Subcutaneous abdominal adipose tissue (tissue), 5 donors: ENCODE results near the gene ROBO3.

Source experiments
- H3K27ac ChIP-seq: one replicate; pipeline ENCODE4 v1.7.0; 2013; ENCODE audit warnings: low read depth, mild to moderate bottlenecking, inconsistent platforms, low read length, moderate library complexity
- H3K27me3 ChIP-seq, 5 donors: one replicate each; pipeline ENCODE4 v1.7.0; 2013; ENCODE audit warnings: low read length in 5 of 5, inconsistent platforms in 1 of 5; ENCODE audit not compliant: control insufficient read depth in 5 of 5, insufficient read depth in 4 of 5
- H3K36me3 ChIP-seq, 5 donors: one replicate each; pipeline ENCODE4 v1.7.0; 2013; ENCODE audit warnings: low read length in 5 of 5; ENCODE audit not compliant: control insufficient read depth in 5 of 5, insufficient read depth in 5 of 5
- H3K4me1 ChIP-seq, 5 donors: one replicate each; pipeline ENCODE4 v1.7.0; 2013; ENCODE audit warnings: low read length in 5 of 5, mild to moderate bottlenecking in 3 of 5, moderate library complexity in 1 of 5; ENCODE audit not compliant: control insufficient read depth in 5 of 5, insufficient read depth in 5 of 5
- H3K4me3 ChIP-seq, 5 donors: one replicate each; pipeline ENCODE4 v1.7.0; 2013; ENCODE audit warnings: low read length in 5 of 5, low read depth in 1 of 5
- H3K9ac ChIP-seq, 5 donors: one replicate each; pipeline ENCODE4 v1.7.0; 2013; ENCODE audit warnings: low read length in 5 of 5, mild to moderate bottlenecking in 4 of 5, moderate library complexity in 3 of 5
- H3K9me3 ChIP-seq, 5 donors: one replicate each; pipeline ENCODE4 v1.7.0; 2013; ENCODE audit warnings: low read length in 5 of 5; ENCODE audit not compliant: control insufficient read depth in 5 of 5
- donor health status: healthy.
- donor health status: healthy.
- donor health status: healthy.
- donor health status: healthy.
- donor health status: healthy.

The ROBO3 gene

DNA sequence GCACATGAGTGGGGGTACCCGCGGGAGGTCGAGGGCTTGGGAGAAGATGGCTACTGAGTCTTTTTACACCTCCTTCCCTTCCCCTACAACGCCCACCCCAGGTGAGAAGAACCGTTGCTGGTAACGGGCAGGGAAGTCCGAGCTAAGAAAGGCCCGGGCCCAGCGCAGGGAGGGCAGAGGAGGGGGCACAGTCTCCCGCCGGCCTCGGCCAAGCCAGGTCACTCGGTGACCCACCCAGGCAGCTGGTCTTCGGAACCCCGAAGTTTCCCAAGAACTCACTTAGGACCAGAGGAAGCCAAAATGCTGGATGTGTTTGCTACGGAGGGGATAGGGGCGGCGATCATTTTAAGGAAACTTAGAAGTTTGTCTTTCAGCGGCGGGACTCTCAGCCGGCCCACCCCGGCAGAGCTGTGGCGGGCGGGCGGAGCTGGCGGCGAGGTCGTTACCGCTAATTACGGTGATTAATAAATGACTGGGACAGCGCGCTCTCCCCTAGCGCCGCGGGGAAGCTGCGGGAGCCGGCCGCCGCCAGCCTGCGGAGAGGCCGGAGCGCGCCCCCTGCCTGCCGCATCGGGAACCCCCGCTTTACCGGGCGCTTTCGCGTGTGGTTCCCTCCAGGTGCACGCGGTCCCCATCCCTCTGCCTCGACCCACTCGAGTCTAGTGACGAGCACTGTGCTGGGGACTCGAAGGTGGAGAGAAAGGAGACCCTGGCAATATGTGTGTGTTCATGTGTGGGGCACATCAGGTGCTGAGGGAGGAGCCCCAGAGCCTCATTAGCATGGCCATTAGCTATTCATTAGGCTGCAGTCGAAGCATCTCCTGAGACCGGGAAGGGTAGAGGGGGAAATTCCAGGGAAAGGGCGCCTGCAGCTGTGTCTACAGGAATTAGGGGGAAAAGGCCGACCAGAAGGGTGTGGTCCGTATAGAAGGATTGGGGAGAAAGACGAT, 945 bp downstream of the ROBO3 start:
- H3K27ac ChIP-seq = no peak overlapping the region
- peak overlapping the region in 4 of 5 donors; percentile 27 to 53 (median 34) for H3K4me3 ChIP-seq
- peaks cover 62 to 88% (median 81%) of the 10 kb centered on the region in 5 donors for H3K27me3 ChIP-seq
- peaks cover 2 to 46% (median 43%) of the 10 kb centered on the region in 5 donors for H3K4me1 ChIP-seq
- no peaks in the 10 kb centered on the region for H3K9me3 ChIP-seq
- H3K9ac ChIP-seq = no peak overlapping the region
- H3K36me3 ChIP-seq = no peaks in the 10 kb centered on the region

DNA sequence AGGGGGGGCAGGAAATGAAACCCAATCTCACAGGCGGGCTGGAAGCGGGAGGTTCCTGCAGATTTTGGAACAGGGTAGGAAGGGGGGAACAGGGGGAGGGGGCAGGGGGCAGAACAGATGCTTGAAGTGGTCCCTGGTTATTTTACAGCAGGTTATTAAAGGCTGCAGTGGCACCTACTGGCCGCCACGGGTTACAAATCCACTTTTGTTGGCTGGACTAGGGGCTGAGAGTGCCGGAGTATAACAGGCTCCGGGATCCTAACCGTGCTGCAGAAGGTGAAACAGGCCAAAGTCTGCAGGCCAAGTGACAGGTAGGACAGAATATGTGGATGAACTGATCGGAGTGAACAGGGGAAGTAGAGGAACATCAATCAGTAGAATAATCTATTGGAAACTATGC, 2.5 kb downstream of the ROBO3 start:
- no peak overlapping the region for H3K9ac ChIP-seq
- no peaks in the 10 kb centered on the region for H3K9me3 ChIP-seq
- H3K27ac ChIP-seq = no peak overlapping the region
- peaks cover 62 to 88% (median 83%) of the 10 kb centered on the region in 5 donors for H3K27me3 ChIP-seq
- H3K4me1 ChIP-seq = peaks cover 2 to 46% (median 43%) of the 10 kb centered on the region in 5 donors
- H3K36me3 ChIP-seq = no peaks in the 10 kb centered on the region
- H3K4me3 ChIP-seq = no peak overlapping the region

DNA sequence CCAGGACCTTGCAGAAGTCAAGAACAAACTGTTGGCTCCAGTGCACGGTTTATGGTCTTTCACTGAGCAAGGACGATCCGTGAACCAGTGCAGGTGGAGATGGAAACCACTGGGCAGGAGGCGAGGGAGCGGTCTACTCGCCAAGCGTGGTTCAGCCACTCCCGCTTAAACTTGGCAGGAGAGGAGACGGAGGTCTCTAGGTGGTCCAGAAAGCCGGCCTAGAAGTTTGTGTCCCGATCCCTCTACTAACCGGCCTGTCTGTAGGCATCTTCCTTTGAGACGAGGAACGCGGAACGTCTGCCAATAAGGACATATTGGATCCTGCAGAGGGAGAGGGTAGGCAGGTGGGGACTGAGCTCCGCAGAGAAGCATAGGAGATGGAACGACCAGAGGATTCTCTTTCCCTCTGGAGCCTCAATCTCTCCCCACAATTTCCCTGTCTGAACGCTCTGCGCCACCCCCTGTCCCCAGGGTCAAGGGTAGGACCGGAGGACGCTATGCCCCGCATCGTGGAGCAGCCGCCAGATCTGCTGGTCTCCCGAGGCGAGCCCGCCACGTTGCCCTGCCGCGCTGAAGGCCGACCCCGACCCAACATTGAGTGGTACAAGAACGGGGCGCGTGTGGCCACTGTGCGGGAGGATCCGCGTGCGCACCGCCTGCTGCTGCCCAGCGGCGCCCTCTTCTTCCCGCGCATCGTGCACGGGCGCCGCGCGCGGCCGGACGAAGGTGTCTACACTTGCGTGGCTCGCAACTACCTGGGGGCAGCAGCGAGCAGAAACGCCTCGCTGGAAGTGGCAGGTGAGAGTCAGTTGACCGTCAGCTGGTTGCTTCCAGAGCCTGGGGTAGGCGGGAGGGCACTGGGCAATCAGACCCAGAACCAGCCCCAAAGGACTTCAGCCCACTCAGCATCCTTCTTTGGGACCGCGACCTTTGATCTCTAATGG, 3.4 kb downstream of the ROBO3 start:
- peaks cover 0 to 39% (median 34%) of the 10 kb centered on the region in 5 donors for H3K4me1 ChIP-seq
- H3K9ac ChIP-seq = no peak overlapping the region
- no peaks in the 10 kb centered on the region for H3K36me3 ChIP-seq
- H3K9me3 ChIP-seq = no peaks in the 10 kb centered on the region
- peaks cover 61 to 94% (median 84%) of the 10 kb centered on the region in 5 donors for H3K27me3 ChIP-seq
- no peak overlapping the region for H3K27ac ChIP-seq
- H3K4me3 ChIP-seq = no peak overlapping the region

DNA sequence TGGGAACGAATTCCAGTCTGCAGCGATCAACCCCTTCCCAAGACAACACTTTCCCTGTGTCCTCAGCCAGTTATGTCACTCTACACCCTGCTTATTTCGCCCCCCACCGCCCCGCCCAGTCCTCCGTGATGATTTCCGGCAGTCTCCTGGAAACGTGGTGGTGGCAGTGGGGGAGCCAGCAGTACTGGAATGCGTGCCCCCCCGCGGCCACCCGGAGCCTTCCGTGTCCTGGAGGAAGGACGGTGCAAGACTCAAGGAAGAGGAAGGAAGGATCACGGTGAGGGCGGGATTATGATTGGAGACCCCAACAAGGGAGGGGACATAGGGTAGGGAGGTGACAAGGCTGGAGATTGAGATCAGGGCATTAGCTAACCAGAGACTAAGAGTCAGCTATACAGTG, 4.1 kb downstream of the ROBO3 start:
- no peaks in the 10 kb centered on the region for H3K36me3 ChIP-seq
- no peaks in the 10 kb centered on the region for H3K9me3 ChIP-seq
- peaks cover 60 to 91% (median 80%) of the 10 kb centered on the region in 5 donors for H3K27me3 ChIP-seq
- H3K4me1 ChIP-seq = peaks cover 0 to 38% (median 33%) of the 10 kb centered on the region in 5 donors
- no peak overlapping the region for H3K9ac ChIP-seq
- H3K4me3 ChIP-seq = no peak overlapping the region
- no peak overlapping the region for H3K27ac ChIP-seq

DNA sequence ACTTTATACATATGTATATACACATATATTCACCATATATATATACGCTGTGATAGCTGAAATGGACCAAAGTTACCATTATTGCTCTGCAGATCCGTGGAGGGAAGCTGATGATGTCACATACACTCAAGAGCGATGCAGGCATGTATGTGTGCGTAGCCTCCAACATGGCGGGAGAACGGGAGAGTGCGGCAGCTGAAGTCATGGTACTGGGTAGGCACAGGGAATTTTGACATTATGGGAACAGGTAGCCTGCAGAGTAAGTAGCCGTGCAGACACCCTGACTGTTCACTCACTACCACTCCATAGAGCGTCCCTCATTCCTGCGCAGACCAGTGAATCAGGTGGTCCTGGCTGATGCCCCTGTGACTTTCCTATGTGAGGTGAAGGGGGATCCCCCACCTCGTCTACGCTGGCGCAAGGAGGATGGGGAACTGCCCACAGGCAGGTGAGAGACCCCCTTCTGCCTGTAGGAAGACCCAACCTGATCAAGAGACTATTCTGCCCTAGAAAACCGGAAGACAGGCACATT, 4.7 kb downstream of the ROBO3 start:
- peaks cover 59 to 85% (median 75%) of the 10 kb centered on the region in 5 donors for H3K27me3 ChIP-seq
- peaks cover 0 to 33% (median 30%) of the 10 kb centered on the region in 5 donors for H3K4me1 ChIP-seq
- H3K36me3 ChIP-seq = no peaks in the 10 kb centered on the region
- H3K4me3 ChIP-seq = no peak overlapping the region
- H3K9me3 ChIP-seq = no peaks in the 10 kb centered on the region
- H3K9ac ChIP-seq = no peak overlapping the region
- no peak overlapping the region for H3K27ac ChIP-seq

DNA sequence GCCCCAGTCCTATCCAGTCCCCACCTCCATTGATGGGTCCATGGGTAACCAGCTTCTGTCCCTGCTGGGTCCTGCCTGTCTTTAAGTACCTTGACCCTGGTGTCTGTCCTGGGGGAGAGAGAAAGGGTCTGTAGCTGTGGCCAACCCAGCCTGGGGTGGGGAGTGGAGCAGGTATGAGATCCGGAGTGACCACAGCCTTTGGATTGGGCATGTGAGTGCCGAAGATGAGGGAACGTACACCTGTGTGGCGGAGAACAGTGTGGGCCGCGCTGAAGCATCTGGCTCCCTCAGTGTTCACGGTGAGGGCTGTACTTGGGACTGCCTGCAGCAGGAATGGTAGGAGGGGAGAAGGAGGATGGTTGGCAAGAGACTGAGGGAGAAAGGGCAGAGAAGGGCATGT, 5.2 kb downstream of the ROBO3 start:
- Histone ChIP-seq H3K9ac (no peak overlapping the region), H3K27ac (no peak overlapping the region), H3K36me3 (no peaks in the 10 kb centered on the region), H3K4me3 (no peak overlapping the region), H3K27me3 (peaks cover 54 to 80% (median 70%) of the 10 kb centered on the region in 5 donors), H3K9me3 (no peaks in the 10 kb centered on the region), H3K4me1 (peaks cover 0 to 29% (median 26%) of the 10 kb centered on the region in 5 donors)

DNA sequence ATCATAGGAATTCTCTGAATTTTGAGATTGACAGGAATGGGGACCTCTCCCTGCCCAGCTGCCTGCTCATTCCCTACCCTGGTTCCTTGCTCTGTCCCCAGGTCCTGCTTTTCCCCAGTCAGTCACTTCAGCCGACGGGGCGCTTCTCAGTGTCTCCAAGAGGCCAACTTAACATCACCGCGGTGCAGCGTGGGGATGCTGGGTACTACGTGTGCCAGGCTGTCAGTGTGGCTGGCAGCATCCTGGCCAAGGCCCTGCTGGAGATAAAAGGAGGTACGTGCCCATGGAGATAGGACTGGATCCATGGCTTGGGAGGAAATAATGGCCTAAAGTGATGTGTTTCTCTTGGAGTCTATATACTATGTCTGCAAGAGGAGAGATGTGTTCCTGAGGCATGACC, 7.0 kb downstream of the ROBO3 start:
- peaks cover 2 to 31% (median 26%) of the 10 kb centered on the region in 5 donors for H3K4me1 ChIP-seq
- no peak overlapping the region for H3K4me3 ChIP-seq
- no peak overlapping the region for H3K27ac ChIP-seq
- no peaks in the 10 kb centered on the region for H3K36me3 ChIP-seq
- no peaks in the 10 kb centered on the region for H3K9me3 ChIP-seq
- peaks cover 39 to 63% (median 53%) of the 10 kb centered on the region in 5 donors for H3K27me3 ChIP-seq
- no peak overlapping the region for H3K9ac ChIP-seq

DNA sequence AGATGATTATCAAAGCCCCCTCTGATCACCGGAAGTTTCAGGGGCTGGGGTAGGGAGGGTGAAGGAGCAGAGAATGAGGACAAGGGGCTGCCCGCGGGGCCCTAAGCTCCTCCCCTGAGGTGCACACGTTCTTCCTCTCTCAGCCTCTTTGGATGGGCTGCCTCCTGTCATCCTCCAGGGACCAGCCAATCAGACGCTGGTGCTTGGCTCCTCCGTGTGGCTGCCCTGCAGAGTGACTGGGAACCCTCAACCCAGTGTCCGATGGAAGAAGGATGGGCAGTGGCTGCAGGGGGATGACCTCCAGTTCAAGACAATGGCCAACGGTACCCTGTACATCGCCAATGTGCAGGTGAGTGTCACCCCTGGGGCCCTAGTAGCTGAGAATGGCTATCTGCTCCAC, 7.5 kb downstream of the ROBO3 start:
- H3K4me1 ChIP-seq = peaks cover 2 to 32% (median 30%) of the 10 kb centered on the region in 5 donors
- H3K36me3 ChIP-seq = no peaks in the 10 kb centered on the region
- H3K9me3 ChIP-seq = no peaks in the 10 kb centered on the region
- no peak overlapping the region for H3K27ac ChIP-seq
- H3K27me3 ChIP-seq = peaks cover 38 to 60% (median 51%) of the 10 kb centered on the region in 5 donors
- no peak overlapping the region for H3K9ac ChIP-seq
- H3K4me3 ChIP-seq = no peak overlapping the region

DNA sequence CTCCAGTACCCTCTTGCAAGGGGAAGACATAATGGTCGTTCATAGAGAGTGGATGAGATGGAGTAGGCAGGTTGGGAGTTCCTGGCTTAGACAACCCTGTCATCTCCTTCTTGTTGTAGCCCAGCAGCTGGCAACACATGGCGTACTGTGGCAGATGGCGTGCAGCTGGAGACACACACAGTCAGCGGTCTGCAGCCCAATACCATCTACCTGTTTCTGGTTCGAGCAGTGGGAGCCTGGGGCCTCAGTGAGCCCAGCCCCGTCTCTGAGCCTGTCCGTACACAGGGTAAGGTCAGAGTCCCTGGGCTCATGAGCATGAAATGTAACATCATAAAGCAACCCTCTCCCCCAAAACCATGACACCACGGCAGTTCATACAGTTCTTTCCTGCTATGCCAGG, 8.7 kb downstream of the ROBO3 start:
- Histone ChIP-seq H3K4me1 (peaks cover 2 to 38% (median 27%) of the 10 kb centered on the region in 5 donors), H3K27ac (no peak overlapping the region), H3K9ac (no peak overlapping the region), H3K4me3 (no peak overlapping the region), H3K9me3 (no peaks in the 10 kb centered on the region), H3K36me3 (no peaks in the 10 kb centered on the region), H3K27me3 (peaks cover 26 to 48% (median 39%) of the 10 kb centered on the region in 5 donors)
